SK-N-SH (cell line): ENCODE results near the gene OPA3. TPM values are rescaled to one million over a fixed set of nuclear protein-coding genes. Genes with fewer than 3 reads are reported as not detected.

Experiments
- CTCF ChIA-PET: fragments of 300-600, 350-600 bp; formaldehyde crosslinking; extraction: SDS; loops from one replicate; lab custom pipeline; 2021; lab: Yijun Ruan, JAX
- POLR2A ChIA-PET: fragments of 350-600 bp; sonication (Branson Sonifier 250); formaldehyde crosslinking; extraction: SDS; loops from one replicate; lab custom pipeline; 2020; ENCODE audit warnings: antibody characterized with exemption, inconsistent platforms; lab: Yijun Ruan, JAX
- DNase-seq: peaks from one replicate; pipeline ENCODE4 v3.0.0; 2012
- H2AFZ ChIP-seq: fragments of 200-600 bp; sonication (generic); 2 replicates; pipeline ENCODE4 v1.8.1; 2016; ENCODE audit warnings: antibody characterized with exemption, mild to moderate bottlenecking, low read depth
- H3F3A ChIP-seq: fragments of 200-600 bp; sonication (generic); replicated peaks from 2 replicates; pipeline ENCODE3; 2016; ENCODE audit warnings: antibody characterized with exemption, mild to moderate bottlenecking; ENCODE audit not compliant: insufficient read depth
- H3K27ac ChIP-seq, 2 experiments: fragments of 200-500 bp in 1 of 2; fragments of 200-600 bp in 1 of 2; sonication (Bioruptor generic) in 1 of 2; sonication (generic), shearing (Covaris generic) in 1 of 2; 2 replicates each; pipeline versions ENCODE4 v1.5.1 to v1.6.1; 2014 to 2016; ENCODE audit warnings: low read depth in 2 of 2, inconsistent platforms in 1 of 2, low read length in 1 of 2, mild to moderate bottlenecking in 1 of 2, mixed read lengths in 1 of 2
- H3K27me3 ChIP-seq: fragments of 200-600 bp; sonication (generic), shearing (Covaris generic); 2 replicates; pipeline ENCODE4 v1.6.1; 2016; ENCODE audit warnings: mixed run types; ENCODE audit not compliant: insufficient read depth
- H3K36me3 ChIP-seq, 2 experiments: fragments of 200-500 bp in 1 of 2; fragments of 200-600 bp in 1 of 2; sonication (Bioruptor generic) in 1 of 2; sonication (generic) in 1 of 2; replicated peaks in 1 of 2; 2 replicates each; pipeline versions ENCODE3 to v1.5.1; 2014 to 2016; ENCODE audit warnings: low read length in 1 of 2, mild to moderate bottlenecking in 1 of 2; ENCODE audit not compliant: insufficient read depth in 2 of 2, control insufficient read depth in 1 of 2
- H3K4me1 ChIP-seq, 2 experiments: fragments of 200-500 bp in 1 of 2; fragments of 200-600 bp in 1 of 2; sonication (Bioruptor generic) in 1 of 2; sonication (generic), shearing (Covaris generic) in 1 of 2; 2 replicates each; pipeline versions ENCODE4 v1.5.1 to v1.6.1; 2014 to 2016; ENCODE audit warnings: low read depth in 1 of 2, low read length in 1 of 2, mixed run types in 1 of 2; ENCODE audit not compliant: insufficient read depth in 2 of 2, control insufficient read depth in 1 of 2
- H3K4me2 ChIP-seq: fragments of 200-600 bp; sonication (generic), shearing (Covaris generic); 2 replicates; pipeline ENCODE4 v1.6.1; 2017; ENCODE audit warnings: mixed run types
- H3K4me3 ChIP-seq, 2 experiments: fragments of 200-500 bp in 1 of 2; fragments of 200-600 bp in 1 of 2; sonication (Bioruptor generic) in 1 of 2; sonication (generic), shearing (Covaris generic) in 1 of 2; 2 replicates each; pipeline versions ENCODE4 v1.5.1 to v1.8.1; 2014 to 2016; ENCODE audit warnings: low read depth in 2 of 2, inconsistent platforms in 1 of 2, low read length in 1 of 2, mild to moderate bottlenecking in 1 of 2, mixed read lengths in 1 of 2, moderate library complexity in 1 of 2
- H3K79me2 ChIP-seq: fragments of 200-600 bp; sonication (generic); 2 replicates; pipeline ENCODE4 v1.8.1; 2017; ENCODE audit warnings: mild to moderate bottlenecking; ENCODE audit not compliant: insufficient read depth
- H3K9ac ChIP-seq: fragments of 200-600 bp; sonication (generic); 2 replicates; pipeline ENCODE4 v1.6.1; 2017; ENCODE audit warnings: mixed run types
- H3K9me2 ChIP-seq: fragments of 200-600 bp; sonication (generic); 2 replicates; pipeline ENCODE4 v1.6.1; 2017; ENCODE audit warnings: mixed run types
- H3K9me3 ChIP-seq: fragments of 200-600 bp; sonication (generic); 2 replicates; pipeline ENCODE4 v1.6.1; 2017; ENCODE audit warnings: mixed run types, mild to moderate bottlenecking, moderate library complexity
- H4K20me1 ChIP-seq: fragments of 200-600 bp; sonication (generic); 2 replicates; pipeline ENCODE4 v1.6.1; 2017; ENCODE audit warnings: mild to moderate bottlenecking, mixed run types; ENCODE audit not compliant: insufficient read depth
- CHD2 ChIP-seq: fragments of 150-350 bp; IDR thresholded peaks from 2 replicates; pipeline ENCODE4 v1.6.1; 2018; ENCODE audit warnings: low read length; ENCODE audit not compliant: partially characterized antibody
- EP300 ChIP-seq, 2 experiments: IDR thresholded peaks; 2 replicates each; pipeline versions ENCODE4 v1.4.0 to v1.6.1; 2012; ENCODE audit warnings: borderline replicate concordance in 1 of 2, low read depth in 1 of 2, low read length in 1 of 2
- EZH2phosphoT487 ChIP-seq: fragments of 200-600 bp; sonication (generic); IDR thresholded peaks from 2 replicates; pipeline ENCODE4 v1.6.1; 2017; ENCODE audit warnings: low read depth, mixed run types, mild to moderate bottlenecking, antibody characterized with exemption, moderate library complexity, borderline replicate concordance
- GABPA ChIP-seq: IDR thresholded peaks from 2 replicates; pipeline ENCODE4 v1.4.0; 2012; ENCODE audit warnings: low read depth, mild to moderate bottlenecking
- MXI1 ChIP-seq: IDR thresholded peaks from 2 replicates; pipeline ENCODE4 v1.6.1; 2012; ENCODE audit warnings: mild to moderate bottlenecking, low read depth, low read length, improper control_type of control experiment
- NFIC ChIP-seq: IDR thresholded peaks from 2 replicates; pipeline ENCODE4 v1.4.0; 2012; ENCODE audit warnings: borderline replicate concordance
- NRF1 ChIP-seq: IDR thresholded peaks from 2 replicates; pipeline ENCODE4 v1.6.1; 2012; ENCODE audit warnings: low read depth, mild to moderate bottlenecking, low read length
- PBX3 ChIP-seq: IDR thresholded peaks from 2 replicates; pipeline ENCODE4; 2012
- RFX5 ChIP-seq: IDR thresholded peaks from 2 replicates; pipeline ENCODE4 v1.6.1; 2012; ENCODE audit warnings: mild to moderate bottlenecking, improper control_type of control experiment, low read length
- RXRA ChIP-seq: IDR thresholded peaks from 2 replicates; pipeline ENCODE4 v1.4.0; 2012; ENCODE audit warnings: low read depth, mild to moderate bottlenecking, borderline replicate concordance
- SIN3A ChIP-seq: IDR thresholded peaks from 2 replicates; pipeline ENCODE4 v1.6.1; 2012; ENCODE audit warnings: low read depth, mild to moderate bottlenecking, low read length, moderate library complexity, borderline replicate concordance
- SMC3 ChIP-seq: IDR thresholded peaks from 2 replicates; pipeline ENCODE4 v1.6.1; 2012; ENCODE audit warnings: low read depth, low read length, improper control_type of control experiment
- TCF12 ChIP-seq: IDR thresholded peaks from 2 replicates; pipeline ENCODE4 v1.4.0; 2012
- USF2 ChIP-seq: fragments of 150-350 bp; IDR thresholded peaks from 2 replicates; pipeline ENCODE4 v1.6.1; 2017; ENCODE audit warnings: antibody characterized with exemption, low read length, low read depth, borderline replicate concordance
- WGBS: methylation state at CpG from one replicate; pipeline ENCODE4 v1.1.6; 2017; ENCODE audit warnings: low lambda C conversion rate; 5-methylcytosine and 5-hydroxymethylcytosine counted together
- polyA plus RNA-seq, 3 experiments: library from polyadenylated mRNA; depleted of rRNA; stranded (reverse); fragments of >200 nt; gene quantifications; 2 replicates each; pipeline ENCODE4 v1.2.3, GENCODE V29; 2012
- TF ChIP-seq, protein P1 (sequence below): IDR thresholded peaks from 2 replicates; pipeline ENCODE4 v1.6.1; 2012; ENCODE audit warnings: mild to moderate bottlenecking, low read depth, low read length, moderate library complexity
- TF ChIP-seq, protein P2 (sequence below): IDR thresholded peaks from 2 replicates; pipeline ENCODE4 v1.4.0; 2012; ENCODE audit warnings: low read depth

Gene OPA3
- polyA plus RNA-seq, 1 of the 3 experiments (the other 2 are of a cell fraction) = 10.0 TPM

- Histone ChIP-seq H3K9ac (peak overlapping the region; percentile 67), H3K4me1 (peaks cover 3 to 16% of the 10 kb centered on the region in 2 experiments; a peak in 2 of 4 replicates), H3K9me3 (no peaks in the 10 kb centered on the region), H3K4me2 (peak overlapping the region; percentile 96), H3K27me3 (no peaks in the 10 kb centered on the region), H2AFZ (peak overlapping the region; percentile 57; the same call in 1 of the 2 replicates), H3K36me3 (no peaks in the 10 kb centered on the region), H3K79me2 (no peaks in the 10 kb centered on the region), H4K20me1 (peaks cover 13% of the 10 kb centered on the region; the same call in 1 of the 2 replicates), H3F3A (peaks cover 3% of the 10 kb centered on the region), H3K27ac (peak overlapping the region in 1 of 2 experiments; percentile 73; a peak in 2 of 4 replicates), H3K9me2 (no peaks in the 10 kb centered on the region), H3K4me3 (peak overlapping the region; percentile 79 to 83)
- CTCF ChIA-PET = interaction anchor here (0.6 to 7.8 kb wide), 10 partner anchors 9 to 182 kb away, joined by 3 to 97 read pairs (median 6); no protein-coding TSS in a partner anchor
- DNase-seq = peak; percentile 80
- WGBS = 1% methylated on average over 28 of the region's 54 CpGs
- POLR2A ChIA-PET = interaction anchor here (0.6 to 2.5 kb wide), 5 partner anchors 11 to 220 kb away, joined by 3 to 14 read pairs (median 3); no protein-coding TSS in a partner anchor
- TF ChIP-seq EP300 (IDR thresholded peaks at IDR 0.05; ENCODE audit: borderline replicate concordance in 1 of 2, low read depth in 1 of 2, low read length in 1 of 2) = no peak
- TF ChIP-seq, protein P1, sequence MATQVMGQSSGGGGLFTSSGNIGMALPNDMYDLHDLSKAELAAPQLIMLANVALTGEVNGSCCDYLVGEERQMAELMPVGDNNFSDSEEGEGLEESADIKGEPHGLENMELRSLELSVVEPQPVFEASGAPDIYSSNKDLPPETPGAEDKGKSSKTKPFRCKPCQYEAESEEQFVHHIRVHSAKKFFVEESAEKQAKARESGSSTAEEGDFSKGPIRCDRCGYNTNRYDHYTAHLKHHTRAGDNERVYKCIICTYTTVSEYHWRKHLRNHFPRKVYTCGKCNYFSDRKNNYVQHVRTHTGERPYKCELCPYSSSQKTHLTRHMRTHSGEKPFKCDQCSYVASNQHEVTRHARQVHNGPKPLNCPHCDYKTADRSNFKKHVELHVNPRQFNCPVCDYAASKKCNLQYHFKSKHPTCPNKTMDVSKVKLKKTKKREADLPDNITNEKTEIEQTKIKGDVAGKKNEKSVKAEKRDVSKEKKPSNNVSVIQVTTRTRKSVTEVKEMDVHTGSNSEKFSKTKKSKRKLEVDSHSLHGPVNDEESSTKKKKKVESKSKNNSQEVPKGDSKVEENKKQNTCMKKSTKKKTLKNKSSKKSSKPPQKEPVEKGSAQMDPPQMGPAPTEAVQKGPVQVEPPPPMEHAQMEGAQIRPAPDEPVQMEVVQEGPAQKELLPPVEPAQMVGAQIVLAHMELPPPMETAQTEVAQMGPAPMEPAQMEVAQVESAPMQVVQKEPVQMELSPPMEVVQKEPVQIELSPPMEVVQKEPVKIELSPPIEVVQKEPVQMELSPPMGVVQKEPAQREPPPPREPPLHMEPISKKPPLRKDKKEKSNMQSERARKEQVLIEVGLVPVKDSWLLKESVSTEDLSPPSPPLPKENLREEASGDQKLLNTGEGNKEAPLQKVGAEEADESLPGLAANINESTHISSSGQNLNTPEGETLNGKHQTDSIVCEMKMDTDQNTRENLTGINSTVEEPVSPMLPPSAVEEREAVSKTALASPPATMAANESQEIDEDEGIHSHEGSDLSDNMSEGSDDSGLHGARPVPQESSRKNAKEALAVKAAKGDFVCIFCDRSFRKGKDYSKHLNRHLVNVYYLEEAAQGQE = peak; percentile 98
- peak; percentile 67; the same call in 1 of the 2 replicates for TF ChIP-seq SIN3A
- no peak for TF ChIP-seq SMC3
- TF ChIP-seq NRF1 = no peak
- peak; percentile 22 for TF ChIP-seq CHD2
- no peak for TF ChIP-seq EZH2phosphoT487
- no peak for TF ChIP-seq RXRA
- TF ChIP-seq, protein P2, sequence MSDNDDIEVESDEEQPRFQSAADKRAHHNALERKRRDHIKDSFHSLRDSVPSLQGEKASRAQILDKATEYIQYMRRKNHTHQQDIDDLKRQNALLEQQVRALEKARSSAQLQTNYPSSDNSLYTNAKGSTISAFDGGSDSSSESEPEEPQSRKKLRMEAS = peak; percentile 35; the same call in 1 of the 2 replicates
- TF ChIP-seq MXI1 = 0 out of 2 replicates have a peak, but pooled peaks have one; percentile 35
- no peak for TF ChIP-seq USF2
- TF ChIP-seq NFIC = no peak
- TF ChIP-seq GABPA = no peak
- no peak for TF ChIP-seq TCF12
- no peak for TF ChIP-seq PBX3
- no peak for TF ChIP-seq RFX5
These were observed 88.2 kb downstream of the OPA3 start for GRCh38 chr19:45496349-45496953.
